GM19193 (cell line): ENCODE results near the gene TMPRSS13.

Experiments
- POLR2A ChIP-seq: IDR thresholded peaks from 4 replicates; pipeline ENCODE4 v1.6.1; 2011; ENCODE audit not compliant: insufficient read depth, insufficient read length; ENCODE audit errors: extremely low read depth

The TMPRSS13 gene

GRCh38 chr11:117863383-117863782 lies 65.8 kb downstream of the TMPRSS13 start:
- TF ChIP-seq POLR2A, result no peak

GRCh38 chr11:117862753-117863152 lies 66.4 kb downstream of the TMPRSS13 start:
- no peak for TF ChIP-seq POLR2A

- no peak for TF ChIP-seq POLR2A
Observed at GRCh38 chr11:117862019-117862725, 67.0 kb downstream of the TMPRSS13 start.

GRCh38 chr11:117861151-117862018 lies 67.8 kb downstream of the TMPRSS13 start:
- no peak for TF ChIP-seq POLR2A

GRCh38 chr11:117860139-117860538 lies 69.1 kb downstream of the TMPRSS13 start:
- no peak for TF ChIP-seq POLR2A

- no peak for TF ChIP-seq POLR2A
Observed at GRCh38 chr11:117859488-117860112, 69.6 kb downstream of the TMPRSS13 start.

- no peak for TF ChIP-seq POLR2A
Observed at GRCh38 chr11:117859061-117859460, 70.1 kb downstream of the TMPRSS13 start.

- no peak for TF ChIP-seq POLR2A
Observed at GRCh38 chr11:117857734-117858414, 71.3 kb downstream of the TMPRSS13 start.

GRCh38 chr11:117855912-117856651 lies 73.1 kb downstream of the TMPRSS13 start:
- TF ChIP-seq POLR2A, result no peak

GRCh38 chr11:117855186-117855845 lies 73.9 kb downstream of the TMPRSS13 start:
- TF ChIP-seq POLR2A, result no peak

- TF ChIP-seq POLR2A, result no peak
Observed at GRCh38 chr11:117852309-117852708, 76.9 kb downstream of the TMPRSS13 start.

- no peak for TF ChIP-seq POLR2A
Observed at GRCh38 chr11:117851852-117852251, 77.3 kb downstream of the TMPRSS13 start.

GRCh38 chr11:117851106-117851505 lies 78.1 kb downstream of the TMPRSS13 start:
- TF ChIP-seq POLR2A, result no peak
